ENCODE data around the gene DUOXA1.
A peak's percentile ranks its signal among the peaks of the same experiment; 100 is the strongest.
"Not testable (repeated sequence)": the region's sequence is repeated elsewhere in the genome, so short reads cannot be mapped to it uniquely, and the experiment has no call there.

Gene DUOXA1

DNA sequence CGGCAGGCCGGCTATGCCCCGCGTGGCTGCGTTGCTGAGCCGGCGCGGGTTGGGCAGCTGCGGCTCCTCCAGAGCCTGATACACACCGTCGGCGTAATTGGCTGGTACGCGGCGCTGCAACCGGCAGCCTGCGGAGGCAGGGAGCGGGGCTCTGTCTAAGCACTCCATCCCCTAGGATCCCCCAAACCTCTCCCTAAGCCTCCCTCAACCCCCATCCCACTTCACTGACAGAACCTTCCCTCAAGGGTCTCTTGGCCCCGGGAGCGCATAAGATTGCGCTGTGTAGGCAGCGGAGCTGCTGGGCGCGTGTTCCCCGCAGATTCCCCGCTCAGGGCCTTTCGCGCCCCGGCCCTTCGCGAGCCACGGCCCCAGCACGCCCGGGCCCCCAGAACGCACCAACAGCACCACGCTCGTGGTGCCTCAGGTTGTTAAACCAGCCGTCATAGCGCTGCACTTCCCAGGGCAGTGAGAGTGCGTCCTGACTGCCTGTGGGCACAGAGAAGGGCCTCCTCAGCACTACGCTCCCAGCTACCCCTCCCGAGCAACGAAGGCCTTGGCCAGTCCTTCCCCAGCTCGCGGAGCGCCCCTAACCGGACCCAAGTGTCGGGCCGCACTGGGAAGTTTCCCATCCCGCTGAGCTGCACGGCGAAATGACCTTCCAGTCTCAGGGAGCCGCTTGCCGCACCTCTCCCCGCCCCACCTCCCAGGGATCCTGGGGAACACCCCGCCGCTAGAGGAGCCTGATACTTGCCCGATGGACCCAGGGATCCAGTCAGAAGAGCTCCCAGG is 16.9 kb downstream of the DUOXA1 start:
- DNase-seq (ENCODE audit: low read depth), result no peak

DNA sequence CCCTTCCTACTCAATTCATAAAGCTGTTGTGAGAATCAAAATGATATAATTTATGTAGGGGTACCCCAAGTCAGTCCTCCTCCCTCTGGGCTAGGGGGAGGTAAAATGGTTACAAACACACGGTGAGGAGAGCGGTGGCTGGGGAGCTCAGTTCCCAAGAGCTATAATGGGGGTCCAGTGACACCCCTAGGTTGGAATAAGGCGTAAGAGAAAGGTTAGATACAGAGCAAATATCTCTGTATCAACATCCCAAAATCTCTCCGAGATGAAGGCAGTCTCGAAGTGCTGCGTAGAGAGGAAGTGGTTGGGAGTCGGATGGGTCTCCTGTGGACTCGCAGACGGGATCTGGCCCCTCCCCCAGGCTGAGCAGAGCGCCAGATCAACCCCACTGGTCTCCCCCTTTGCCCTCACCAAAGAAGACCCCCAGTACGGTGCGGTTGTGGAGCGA is 17.5 kb downstream of the DUOXA1 start:
- no peak for DNase-seq (ENCODE audit: low read depth)

DNA sequence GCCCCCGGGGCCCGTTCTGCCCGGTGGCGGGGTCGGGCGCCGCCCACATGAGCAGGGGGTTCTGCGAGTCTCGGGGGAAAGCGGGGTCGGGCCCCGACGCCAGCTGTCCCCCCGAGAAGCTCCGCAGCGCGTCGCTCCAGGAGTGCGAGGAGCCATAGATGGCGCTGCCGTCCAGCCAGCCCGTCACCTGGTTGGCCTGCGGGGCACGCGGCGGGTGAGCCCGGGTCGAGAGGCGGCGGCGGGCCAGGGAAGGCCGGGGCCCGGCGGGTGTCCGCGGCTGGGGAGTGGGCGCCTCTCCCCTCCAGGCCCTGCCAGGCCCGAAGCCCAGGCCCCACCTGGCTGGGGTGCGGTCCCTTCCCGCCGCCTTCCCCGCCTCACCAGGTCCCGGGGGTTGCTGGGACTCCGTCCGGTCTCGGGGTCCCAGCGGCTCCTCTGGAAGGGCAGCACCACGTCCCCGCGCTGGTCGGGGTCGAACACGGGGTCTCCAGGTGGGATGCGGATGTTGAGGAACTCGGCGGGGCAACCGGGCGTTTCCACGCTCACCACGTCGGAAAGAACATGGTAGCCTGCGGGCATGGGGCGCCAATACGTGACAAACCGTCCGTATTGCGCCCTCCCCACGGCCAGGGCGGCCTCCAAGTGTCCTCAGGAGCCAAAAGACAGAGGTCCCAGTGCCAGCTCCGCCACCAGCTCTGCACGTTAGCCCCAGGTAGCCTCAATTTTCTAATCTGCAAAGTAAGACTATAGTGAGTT is 18.1 kb downstream of the DUOXA1 start:
- no peak for DNase-seq (ENCODE audit: low read depth)

DNA sequence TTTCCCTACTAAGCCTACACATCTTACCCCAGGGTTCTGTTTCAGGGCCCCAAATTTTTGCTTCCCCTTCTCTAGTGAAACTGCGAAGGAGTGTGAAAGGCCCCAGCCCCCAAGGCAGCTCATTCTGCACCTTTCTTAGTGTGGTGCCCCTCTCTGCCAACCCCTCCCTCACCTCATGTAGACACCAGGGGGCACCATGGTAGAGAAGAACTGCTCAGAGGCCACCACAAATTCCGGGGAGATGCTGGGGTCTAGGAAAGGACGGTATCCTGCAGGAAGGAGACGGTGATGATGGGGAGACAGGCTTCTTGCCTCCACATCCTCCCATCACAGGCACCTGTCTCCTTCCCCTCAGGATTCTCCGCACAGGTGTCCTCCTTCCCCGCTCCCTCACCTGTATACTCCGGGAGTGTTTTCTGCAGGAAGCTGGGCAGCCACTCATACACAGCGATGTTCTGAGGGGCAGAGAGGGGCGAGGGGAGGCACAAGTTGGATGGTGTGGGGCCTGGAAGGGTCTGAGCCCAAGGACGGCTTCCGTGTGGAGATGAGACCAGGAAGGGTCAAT is 19.3 kb downstream of the DUOXA1 start:
- no peak for DNase-seq (ENCODE audit: low read depth)

DNA sequence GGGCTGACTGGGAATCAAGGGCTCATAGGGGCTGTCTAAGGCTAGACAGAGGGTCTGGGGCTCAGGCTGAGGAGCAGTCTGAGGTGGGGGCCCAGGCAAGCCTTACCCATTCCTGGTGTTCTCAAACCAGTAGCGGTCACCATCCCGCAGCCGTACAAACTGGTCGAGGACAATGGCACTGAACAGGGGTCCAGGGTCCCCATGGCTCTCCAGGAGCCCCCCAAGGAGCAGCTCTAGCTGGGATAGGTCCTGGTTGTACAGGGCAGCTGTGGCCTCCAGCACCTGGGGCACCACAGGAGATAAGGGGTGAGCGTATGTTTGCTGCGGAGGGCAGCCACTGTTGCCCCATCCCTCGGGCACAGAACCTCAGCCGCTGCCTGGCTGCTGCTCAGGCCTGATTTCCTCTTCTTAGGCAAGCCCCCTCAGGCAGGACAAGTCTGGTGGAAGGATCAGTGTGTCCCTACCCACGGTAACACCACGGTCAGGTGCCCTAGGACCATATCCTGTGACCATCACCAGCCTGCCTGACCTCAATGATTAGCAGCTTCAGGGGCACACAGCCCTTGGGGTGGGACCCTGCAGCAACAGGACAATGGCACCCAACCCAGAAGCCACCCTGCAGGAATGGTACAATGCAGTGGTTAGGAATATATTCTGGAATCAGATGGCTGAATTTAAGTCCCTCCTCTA is 21.6 kb downstream of the DUOXA1 start:
- no peak for DNase-seq (ENCODE audit: low read depth)

DNA sequence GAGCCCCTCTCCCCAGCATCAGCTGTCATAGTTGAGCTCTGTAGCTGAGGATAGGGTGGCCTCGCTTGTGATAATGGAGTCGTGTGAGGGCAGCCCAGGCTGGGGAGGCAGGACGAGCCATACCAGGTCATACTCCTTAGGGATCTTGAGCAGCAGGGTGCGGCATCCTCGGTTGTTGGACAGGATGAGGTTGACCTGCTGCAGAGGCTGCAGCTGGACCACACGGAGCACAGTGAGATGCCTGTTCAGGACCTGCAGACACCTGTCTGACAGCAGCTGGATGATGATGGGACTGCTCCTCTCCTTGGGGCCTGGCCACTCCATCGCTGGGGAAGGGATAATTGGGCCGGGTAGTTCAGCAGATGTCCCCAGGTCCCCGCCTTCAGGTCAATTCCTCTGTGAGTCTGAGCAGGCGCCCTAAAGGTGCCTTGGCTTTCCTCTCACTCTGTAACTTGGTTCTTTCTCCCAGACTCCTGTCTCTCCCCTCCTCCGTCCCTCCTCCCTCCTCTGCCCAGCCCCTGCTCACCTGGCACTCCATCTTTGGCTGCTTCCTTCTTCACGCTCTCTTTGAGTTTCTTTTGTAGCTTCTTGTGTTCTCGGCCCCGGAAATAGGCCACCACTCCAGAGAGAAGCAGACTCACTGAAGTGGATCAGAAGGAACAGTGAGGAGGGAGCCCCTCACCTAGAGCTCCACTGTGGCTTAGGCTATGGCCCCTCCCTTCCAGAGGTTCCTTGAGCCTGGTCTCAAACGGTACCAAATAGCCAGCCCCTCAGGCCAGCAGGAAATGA is 23.5 kb downstream of the DUOXA1 start:
- no peak for DNase-seq (ENCODE audit: low read depth)

DNA sequence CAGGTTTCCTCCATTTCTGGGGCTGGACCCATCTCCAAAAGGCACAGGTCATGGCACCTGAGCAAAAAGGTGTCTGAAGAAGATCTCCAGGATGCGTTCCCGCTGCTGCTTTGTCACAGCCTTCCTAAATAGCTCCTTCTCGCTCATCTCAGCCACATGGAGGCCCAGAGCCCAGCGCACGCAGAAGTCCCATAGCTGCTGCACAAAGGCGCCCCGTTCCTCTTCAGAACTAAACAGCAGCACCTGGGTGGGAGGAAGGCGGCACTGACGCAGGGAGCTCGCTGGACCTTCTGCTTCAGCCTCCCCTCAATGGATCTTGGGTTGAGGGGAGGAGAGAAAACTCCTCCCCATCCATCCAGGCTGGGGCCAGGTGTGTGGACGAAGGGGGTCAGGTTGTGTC is 24.1 kb downstream of the DUOXA1 start:
- DNase-seq (ENCODE audit: low read depth), result no peak

DNA sequence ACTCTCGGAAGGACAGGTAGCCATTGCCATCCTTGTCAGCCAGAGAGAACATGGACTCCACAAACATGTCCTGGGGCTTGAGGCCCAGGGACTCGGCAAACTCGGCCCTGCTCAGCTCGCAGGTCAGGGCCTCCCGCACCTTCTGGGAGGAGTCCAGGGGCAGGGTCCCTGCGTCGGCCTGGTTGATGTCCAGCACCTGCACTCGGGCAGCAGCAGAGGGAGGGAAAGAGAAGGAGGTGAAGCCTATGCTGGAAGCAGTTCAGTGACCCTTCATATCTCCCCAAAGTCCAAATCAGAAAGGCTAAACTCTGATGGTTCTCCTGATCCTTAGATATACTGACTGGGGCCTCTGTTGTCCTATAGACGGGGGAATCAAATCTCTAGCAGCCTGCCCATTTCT is 25.5 kb downstream of the DUOXA1 start:
- DNase-seq (ENCODE audit: low read depth), result not testable (repeated sequence)

DNA sequence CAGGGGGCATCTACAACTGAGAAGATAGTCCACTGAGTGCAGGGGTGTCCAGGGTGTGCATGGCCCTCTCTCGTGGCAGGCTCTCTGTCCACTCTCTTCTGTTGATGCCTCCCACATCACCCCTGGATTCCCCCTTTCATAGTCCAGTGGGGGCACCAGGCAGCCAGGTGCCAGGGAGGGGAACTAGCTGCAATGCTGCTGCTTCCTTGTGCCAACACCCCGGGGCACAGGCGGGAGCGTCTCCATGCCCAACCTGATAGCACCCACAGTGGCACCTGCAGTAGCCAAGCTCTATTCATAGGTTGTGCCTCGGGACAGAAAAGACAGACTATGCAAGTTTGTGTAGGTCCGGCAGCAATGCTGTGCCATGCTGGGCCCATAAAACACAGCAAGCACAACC is 27.5 kb downstream of the DUOXA1 start:
- no peak for DNase-seq (ENCODE audit: low read depth)

DNA sequence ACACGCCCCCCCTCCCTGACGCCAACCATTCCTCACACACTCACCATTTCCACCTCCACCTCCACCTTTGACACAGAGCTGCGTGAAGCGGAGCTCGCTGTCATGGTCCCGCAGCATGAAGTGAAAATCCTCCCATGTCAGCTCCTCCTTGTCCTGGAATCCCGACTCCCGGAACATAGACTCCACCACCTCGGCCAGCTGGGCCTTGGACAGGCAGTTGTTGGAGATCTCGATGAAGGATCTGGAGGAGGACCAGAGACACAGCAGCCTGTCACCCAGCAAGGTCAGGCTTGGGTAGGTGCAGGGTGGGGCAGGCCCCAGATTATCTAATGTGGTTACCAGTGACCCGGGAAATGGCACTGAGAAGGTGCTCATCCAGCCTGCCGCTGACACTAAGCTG is 27.9 kb downstream of the DUOXA1 start:
- no peak for DNase-seq (ENCODE audit: low read depth)

DNA sequence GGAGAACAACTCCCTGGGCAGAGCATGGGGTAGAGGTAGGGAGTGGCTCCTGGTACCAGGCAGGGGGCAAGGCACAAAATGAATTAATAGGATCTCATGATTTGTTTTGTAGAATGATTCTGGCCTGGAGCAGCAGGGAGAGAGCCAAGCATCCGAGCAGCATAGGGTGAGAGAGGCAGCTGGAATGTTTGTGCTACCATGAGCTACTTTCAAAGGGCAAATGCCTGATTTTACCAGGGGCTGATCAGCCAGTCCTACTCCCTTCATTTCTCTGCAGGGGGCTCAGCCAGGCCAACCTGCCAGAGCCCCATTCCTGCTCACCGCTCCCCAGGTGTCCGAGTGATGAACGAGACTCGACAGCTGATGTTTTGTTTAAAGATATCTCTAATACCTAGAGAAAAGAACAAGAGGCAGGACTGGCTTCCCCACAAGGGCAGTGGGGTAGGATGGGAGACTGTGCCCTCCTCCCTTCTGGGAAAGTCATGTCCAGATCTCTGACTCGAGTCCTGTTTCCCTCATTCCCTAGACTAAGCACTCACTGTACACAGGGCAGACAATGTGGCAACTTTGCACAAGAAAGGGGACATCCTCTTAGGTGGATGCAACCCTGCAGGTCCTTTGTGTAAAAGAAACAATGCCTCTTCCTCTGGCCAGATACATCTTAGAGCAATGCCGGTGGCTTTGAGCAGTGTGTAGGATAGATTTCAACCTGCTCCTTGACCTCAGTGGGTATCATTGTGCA is 28.6 kb downstream of the DUOXA1 start:
- DNase-seq (ENCODE audit: low read depth), result no peak

DNA sequence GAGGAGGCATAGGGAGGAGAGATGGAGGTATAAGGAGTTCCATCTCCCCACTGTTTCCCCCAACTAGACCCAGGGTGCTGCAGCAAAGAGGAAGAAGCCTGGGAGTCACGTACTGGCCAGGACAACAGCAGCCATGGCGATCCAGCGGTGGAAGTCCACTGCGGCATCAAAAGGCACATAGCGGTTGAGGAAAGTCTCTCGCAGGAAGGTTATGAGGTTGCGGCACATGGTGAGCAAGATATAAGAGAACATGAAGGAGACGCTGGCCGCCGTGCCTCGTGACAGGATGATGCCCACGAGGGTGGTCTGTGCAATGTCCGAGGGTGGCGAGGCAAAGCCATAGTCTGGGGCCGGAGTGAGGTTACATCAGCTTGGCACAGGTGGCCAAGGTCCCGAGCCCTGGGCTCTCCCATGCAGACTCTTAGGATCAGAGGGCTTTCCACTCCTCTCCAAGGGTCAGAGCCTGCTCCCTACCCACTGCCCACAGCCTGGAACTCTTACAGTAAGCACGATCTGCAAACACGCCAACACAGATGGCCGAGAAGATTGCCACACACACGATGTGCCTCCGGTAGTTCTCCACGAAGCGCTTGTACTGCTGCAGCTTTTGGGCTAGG is 30.0 kb downstream of the DUOXA1 start:
- no peak for DNase-seq (ENCODE audit: low read depth)

DNA sequence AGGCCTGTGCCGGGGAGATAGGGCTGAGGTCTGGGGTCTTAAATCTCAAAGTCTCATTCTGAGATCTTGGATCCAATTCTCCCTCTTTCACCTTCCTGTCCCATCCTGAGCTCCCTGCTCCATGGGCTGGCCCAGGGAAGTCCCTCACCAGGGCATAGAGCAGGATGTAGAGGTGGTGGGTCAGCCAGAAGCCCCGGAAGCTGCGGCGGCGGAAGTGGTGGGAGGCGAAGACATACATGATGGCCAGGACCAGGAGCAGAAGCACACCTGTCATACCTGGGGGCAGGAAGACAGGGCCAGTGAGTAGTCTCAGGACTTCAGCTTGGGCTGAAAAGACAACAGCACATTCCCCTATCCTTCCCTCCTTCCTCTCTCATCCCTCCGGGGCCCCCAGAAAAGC is 32.2 kb downstream of the DUOXA1 start:
- DNase-seq (ENCODE audit: low read depth), result no peak

DNA sequence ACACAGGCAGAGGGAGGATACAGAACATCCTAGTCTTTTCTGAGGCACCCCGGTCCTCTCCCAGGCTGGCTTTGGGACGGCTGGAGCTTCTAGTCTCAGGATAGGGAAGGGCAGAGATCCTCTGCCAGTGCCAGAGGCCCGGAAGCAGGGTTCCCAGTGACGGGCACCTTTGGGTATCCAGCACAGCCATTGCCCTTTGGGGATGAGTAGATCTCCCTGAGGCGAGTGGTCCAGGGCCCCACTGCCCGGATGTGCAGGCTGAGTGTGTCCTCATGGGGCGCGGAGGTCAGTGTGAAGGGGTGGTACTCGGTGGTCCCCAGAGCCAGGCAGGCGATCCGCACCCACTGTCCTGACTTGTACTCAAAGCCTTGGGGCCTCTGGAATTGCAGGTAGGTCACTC is 34.0 kb downstream of the DUOXA1 start:
- DNase-seq (ENCODE audit: low read depth), result no peak

DNA sequence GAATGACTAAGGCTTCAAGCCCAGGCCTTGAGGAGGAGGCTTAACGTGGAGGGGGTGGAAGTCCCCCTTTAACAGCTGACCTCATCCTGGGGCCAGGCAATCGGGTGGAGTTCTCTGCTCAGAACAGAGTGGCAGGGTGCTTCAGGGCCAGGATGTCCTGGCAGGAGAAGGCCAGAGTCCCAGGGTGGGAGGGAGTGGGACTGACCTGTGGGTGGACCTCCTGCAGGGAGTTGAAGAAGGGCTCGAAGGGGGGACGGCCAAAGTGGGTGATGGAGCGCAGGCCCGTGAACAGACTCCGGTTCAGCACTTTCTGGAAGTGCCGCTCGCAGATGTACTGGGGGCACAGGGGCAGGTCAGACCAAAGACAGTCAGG is 35.3 kb downstream of the DUOXA1 start:
- no peak for DNase-seq (ENCODE audit: low read depth)

DNA sequence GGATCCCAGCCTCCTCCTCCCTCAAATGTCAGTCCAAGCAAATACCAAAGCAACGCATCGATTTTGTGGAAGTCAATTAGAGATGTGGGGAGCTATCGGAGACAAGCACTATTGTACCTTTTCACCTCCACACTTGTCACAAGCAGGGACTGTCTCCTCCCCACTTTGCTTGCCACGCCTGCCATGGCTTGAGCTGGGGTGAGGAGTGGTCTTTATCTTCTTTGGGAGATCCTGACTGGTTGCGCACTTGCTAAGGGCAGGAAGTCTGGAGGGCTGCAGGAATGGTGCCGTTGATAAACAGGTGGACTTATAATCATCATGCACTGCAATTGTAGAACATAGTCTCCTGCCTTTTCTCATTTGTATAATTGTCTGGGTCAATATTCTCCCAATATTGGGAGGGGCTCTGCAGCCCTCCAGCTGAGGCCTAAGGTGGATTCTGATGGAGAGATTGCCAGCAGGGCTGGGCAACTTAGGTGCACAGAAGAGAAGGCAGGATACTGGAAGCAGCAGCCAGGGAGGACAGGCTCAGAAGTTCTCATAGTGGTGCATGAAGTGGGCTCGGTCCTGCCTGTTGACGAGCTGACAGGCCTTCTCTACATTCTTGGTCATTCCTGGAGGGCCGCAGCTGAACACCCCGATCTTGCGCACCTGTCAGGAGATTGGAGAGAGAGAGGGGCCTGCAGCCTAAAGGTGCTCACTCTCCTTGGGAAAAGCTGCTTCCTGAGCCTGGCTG is 35.9 kb downstream of the DUOXA1 start:
- DNase-seq (ENCODE audit: low read depth), result no peak

DNA sequence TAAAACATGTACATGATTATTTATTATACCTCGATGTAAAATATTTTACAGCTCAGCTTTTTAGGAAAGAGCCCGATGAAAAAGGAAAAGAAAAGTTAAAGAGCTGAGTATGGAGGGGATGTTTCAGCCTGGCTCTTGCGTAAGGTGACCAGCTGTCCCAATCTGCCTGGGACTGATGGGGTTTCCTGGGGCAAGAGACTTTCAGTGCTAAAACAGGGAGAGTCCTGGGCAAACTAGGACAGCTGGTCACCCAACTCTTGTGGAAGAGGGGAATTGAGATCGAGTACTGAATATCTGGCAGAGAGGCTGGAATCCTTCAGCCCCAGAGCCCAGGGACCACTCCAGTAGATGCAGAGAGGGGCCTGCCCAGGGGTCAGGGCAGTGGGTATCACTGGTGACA is 36.7 kb downstream of the DUOXA1 start:
- DNase-seq (ENCODE audit: low read depth), result no peak

DNA sequence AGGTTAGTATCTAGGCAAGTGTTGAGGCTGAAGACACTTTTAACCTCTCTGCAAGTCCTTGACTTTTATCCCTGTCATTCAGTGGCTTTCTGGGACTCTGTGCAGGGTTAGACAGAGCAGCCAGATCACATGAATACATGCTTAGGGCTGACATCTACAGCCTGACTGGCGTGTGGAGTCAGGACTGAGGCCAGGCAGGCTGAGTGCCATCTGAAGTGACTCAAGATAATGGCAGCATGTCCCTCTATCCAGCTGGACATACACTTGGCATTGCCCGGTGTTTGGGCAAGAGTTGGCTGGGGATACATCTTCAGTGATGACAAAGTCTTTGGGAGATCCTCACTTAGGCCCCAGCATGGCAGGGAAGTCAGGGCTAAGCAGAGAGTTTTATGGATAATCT is 38.1 kb downstream of the DUOXA1 start:
- no peak for DNase-seq (ENCODE audit: low read depth)

DNA sequence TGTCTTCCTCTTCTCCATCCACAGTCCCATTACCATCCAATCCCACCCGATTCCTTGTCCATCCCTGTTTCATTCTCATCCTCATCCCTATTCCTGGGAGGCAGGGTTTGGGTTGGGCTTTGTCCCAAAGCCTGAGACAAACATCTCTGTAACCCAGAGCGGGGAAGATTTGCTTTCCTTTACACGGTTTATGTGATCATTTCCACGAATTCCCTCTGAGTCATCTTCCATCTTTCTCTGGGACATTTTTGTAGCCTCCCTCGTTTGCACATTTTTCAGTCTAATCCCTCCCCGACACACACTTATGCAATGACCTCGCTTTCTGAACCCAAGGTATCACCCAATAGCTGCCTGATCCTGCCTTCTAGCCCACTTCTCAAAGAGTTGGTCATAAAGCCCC is 38.5 kb downstream of the DUOXA1 start:
- peak; percentile 24 for DNase-seq (ENCODE audit: low read depth)

All from GM04504 (cell line).